GM23338 (cell line): ENCODE results near the gene MRC2. TPM values are rescaled to one million over a fixed set of nuclear protein-coding genes. Genes with fewer than 3 reads are reported as not detected.
A peak's percentile ranks its signal among the peaks of the same experiment; 100 is the strongest.

Source experiments
- ATAC-seq: fragments of 200-7000 bp; cut with Tn5 transposase; 3 replicates; pipeline ENCODE4 v1.9.1; 2020
- DNase-seq: peaks from one replicate; pipeline ENCODE4 v3.0.0-alpha.2; 2015; ENCODE audit warnings: low spot score
- H2AFZ ChIP-seq: fragments of 200-600 bp; sonication (generic); 2 replicates; pipeline ENCODE4 v1.8.0; 2016; ENCODE audit warnings: antibody characterized with exemption, mild to moderate bottlenecking, moderate library complexity
- H3F3A ChIP-seq: fragments of 200-600 bp; sonication (generic); replicated peaks from 2 replicates; pipeline ENCODE4 v1.8.0; 2017; ENCODE audit warnings: antibody characterized with exemption, mixed run types, low read depth
- H3K27ac ChIP-seq: fragments of 200-600 bp; sonication (generic); 2 replicates; pipeline ENCODE4 v1.6.1; 2016; ENCODE audit warnings: low read depth
- H3K27me3 ChIP-seq: fragments of 200-600 bp; sonication (generic); 2 replicates; pipeline ENCODE4 v1.8.0; 2016; ENCODE audit warnings: mild to moderate bottlenecking, mixed run types, moderate library complexity; ENCODE audit not compliant: insufficient read depth
- H3K36me3 ChIP-seq: fragments of 200-600 bp; sonication (generic); 2 replicates; pipeline ENCODE4 v1.8.0; 2016; ENCODE audit warnings: mild to moderate bottlenecking; ENCODE audit not compliant: insufficient read depth
- H3K4me1 ChIP-seq: fragments of 200-600 bp; sonication (generic); 2 replicates; pipeline ENCODE4 v1.8.0; 2016; ENCODE audit warnings: mild to moderate bottlenecking, moderate library complexity; ENCODE audit not compliant: insufficient read depth
- H3K4me2 ChIP-seq: fragments of 200-600 bp; sonication (generic); 2 replicates; pipeline ENCODE4 v1.7.1; 2017; ENCODE audit warnings: mixed run types
- H3K4me3 ChIP-seq: fragments of 200-600 bp; sonication (generic); 2 replicates; pipeline ENCODE4 v1.6.1; 2016; ENCODE audit warnings: mixed run types
- H3K79me2 ChIP-seq: fragments of 200-600 bp; sonication (generic); replicated peaks from 2 replicates; pipeline ENCODE4 v1.8.0; 2017; ENCODE audit warnings: mild to moderate bottlenecking; ENCODE audit not compliant: insufficient read depth
- H3K9me2 ChIP-seq: fragments of 200-600 bp; sonication (generic); 2 replicates; pipeline ENCODE4 v1.8.0; 2017; ENCODE audit not compliant: insufficient read depth
- H4K20me1 ChIP-seq: fragments of 200-600 bp; sonication (generic); replicated peaks from 2 replicates; pipeline ENCODE4 v1.8.0; 2017; ENCODE audit warnings: mild to moderate bottlenecking; ENCODE audit not compliant: insufficient read depth
- H3K27ac Mint-ChIP-seq: 2 replicates; pipeline ENCODE4 v1.8.0; 2020; ENCODE audit warnings: inconsistent platforms, mild to moderate bottlenecking, moderate library complexity, mixed read lengths
- H3K27me3 Mint-ChIP-seq: 3 replicates; pipeline ENCODE4 v1.8.0; 2022; ENCODE audit warnings: low read depth, mild to moderate bottlenecking, moderate library complexity, mixed read lengths, inconsistent platforms; ENCODE audit not compliant: insufficient read depth, poor library complexity
- H3K36me3 Mint-ChIP-seq: 3 replicates; pipeline ENCODE4 v1.8.0; 2021; ENCODE audit warnings: low read depth, mild to moderate bottlenecking, inconsistent platforms, moderate library complexity, mixed read lengths
- H3K4me1 Mint-ChIP-seq: 3 replicates; pipeline ENCODE4 v1.8.0; 2020; ENCODE audit warnings: mild to moderate bottlenecking, inconsistent platforms, mixed read lengths
- H3K4me3 Mint-ChIP-seq: 3 replicates; pipeline ENCODE4 v1.8.0; 2021; ENCODE audit warnings: moderate library complexity, mild to moderate bottlenecking, inconsistent platforms, mixed read lengths
- H3K9me3 Mint-ChIP-seq: 3 replicates; pipeline ENCODE4 v1.8.0; 2020; ENCODE audit warnings: moderate library complexity, mild to moderate bottlenecking, inconsistent platforms, mixed read lengths
- CREB1 ChIP-seq: fragments of 250-450 bp; sonication (Bioruptor Pico); IDR thresholded peaks from 2 replicates; pipeline ENCODE4 v1.5.0; 2020; ENCODE audit warnings: low read depth, mild to moderate bottlenecking, moderate library complexity
- EZH2 ChIP-seq: fragments of 200-600 bp; sonication (generic); IDR thresholded peaks from one replicate; pipeline ENCODE4 v1.8.0; 2017; ENCODE audit warnings: antibody characterized with exemption, mild to moderate bottlenecking, low read depth; ENCODE audit not compliant: unreplicated experiment
- JUNB ChIP-seq: IDR thresholded peaks from one replicate; pipeline ENCODE4 v1.6.1; 2016; ENCODE audit warnings: antibody characterized with exemption; ENCODE audit not compliant: unreplicated experiment
- NANOG ChIP-seq: IDR thresholded peaks from 2 replicates; pipeline ENCODE4 v1.6.1; 2016; ENCODE audit warnings: antibody characterized with exemption, borderline replicate concordance
- POLR2AphosphoS5 ChIP-seq: IDR thresholded peaks from 2 replicates; pipeline ENCODE4 v1.6.1; 2016; ENCODE audit warnings: antibody characterized with exemption, low read depth
- REST ChIP-seq: IDR thresholded peaks from one replicate; pipeline ENCODE4 v1.6.1; 2018; ENCODE audit warnings: antibody characterized with exemption; ENCODE audit not compliant: unreplicated experiment
- STAT1 ChIP-seq: IDR thresholded peaks from one replicate; pipeline ENCODE4 v1.6.1; 2016; ENCODE audit warnings: antibody characterized with exemption; ENCODE audit not compliant: unreplicated experiment
- ZNF114 ChIP-seq: fragments of 250-450 bp; sonication (Bioruptor Pico); IDR thresholded peaks from 2 replicates; pipeline ENCODE4 v1.5.0; 2020; ENCODE audit warnings: mild to moderate bottlenecking, moderate library complexity
- ZNF331 ChIP-seq: fragments of 250-450 bp; sonication (Bioruptor Pico); IDR thresholded peaks from 2 replicates; pipeline ENCODE4 v1.5.0; 2020; ENCODE audit warnings: low read depth, mild to moderate bottlenecking, moderate library complexity
- polyA plus RNA-seq: library from polyadenylated mRNA; unstranded; fragments of >200 nt; fragmentation: Nextera tagmentation; extraction: Ambion mirVana; gene quantifications from 2 replicates; pipeline ENCODE4 v1.2.1, GENCODE V29; 2016
- total RNA-seq: library from RNA; depleted of rRNA; stranded (reverse); fragments of >200 nt; shearing (Covaris generic); gene quantifications from 2 replicates; pipeline ENCODE4 v1.2.3, GENCODE V29; 2014

MRC2 gene
- total and polyA plus RNA-seq, 2 experiments from 2014 or later = 8.0 to 38.6 TPM

DNA sequence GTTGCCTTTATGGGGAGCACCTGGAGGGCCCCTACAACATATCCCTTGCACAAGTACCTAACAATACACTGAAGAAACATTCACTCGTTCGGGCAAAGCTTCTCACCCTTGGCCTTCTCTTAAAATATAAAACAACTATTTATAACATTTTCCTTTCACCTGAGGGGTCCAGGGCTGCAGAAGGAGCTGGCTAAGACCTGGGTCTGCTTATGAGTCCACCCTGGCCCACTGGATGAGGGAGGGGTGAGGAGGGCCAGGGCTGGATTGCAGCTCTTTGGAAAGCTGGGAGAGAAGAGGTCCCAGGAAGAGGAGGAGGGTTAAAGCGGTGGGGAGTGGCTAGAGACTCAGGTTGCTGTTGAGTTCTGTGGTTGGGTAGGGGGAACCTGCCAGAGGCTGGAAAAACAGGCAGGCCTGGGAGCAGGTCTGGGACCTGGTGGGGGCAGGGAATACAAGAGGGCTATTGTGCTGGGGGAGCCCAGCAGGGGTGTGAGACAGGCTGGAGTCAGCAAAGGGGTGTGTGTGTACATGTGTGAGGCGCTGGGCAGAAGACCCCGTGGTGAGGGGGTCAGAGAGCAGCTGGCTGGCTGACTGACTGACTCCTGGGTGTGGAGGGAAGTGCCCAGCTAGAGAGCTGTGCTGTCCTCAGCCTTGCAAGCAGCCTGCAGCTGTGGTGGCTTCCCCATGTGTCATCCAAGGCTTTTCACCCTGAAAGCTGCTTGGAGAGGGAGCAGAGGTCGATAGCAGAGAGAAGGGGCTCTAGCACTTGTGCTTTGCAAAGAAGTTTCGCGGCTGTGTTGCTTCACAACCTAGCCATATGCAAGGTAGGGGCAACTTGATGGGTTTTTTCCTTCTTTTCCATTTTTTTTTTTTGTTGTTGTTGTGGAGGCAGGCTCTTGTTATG, 10.2 kb upstream of the MRC2 start (continued):
- no peak for TF ChIP-seq POLR2AphosphoS5
- no peak for TF ChIP-seq JUNB
- no peak for TF ChIP-seq NANOG

- peak overlapping the region; percentile 90; the same call in 1 of the 2 replicates for H3K27ac ChIP-seq
- peaks cover 23% of the 10 kb centered on the region for H3K4me1 Mint-ChIP-seq
- H3K36me3 ChIP-seq = no peaks in the 10 kb centered on the region
These were observed 9.5 kb upstream of the MRC2 start for GRCh38 chr17:62617894-62618472.

More at GRCh38 chr17:62617894-62618472, 9.5 kb upstream of the MRC2 start:
- TF ChIP-seq EZH2 (no peak), STAT1 (no peak), NANOG (no peak), ZNF114 (CRISPR knock-in tag) (no peak), CREB1 (CRISPR knock-in tag) (no peak), ZNF331 (no peak), REST (no peak), POLR2AphosphoS5 (no peak)
- no peak overlapping the region; the same call in 2 of the 3 replicates for H3K4me3 Mint-ChIP-seq
- no peaks in the 10 kb centered on the region; the same call in 1 of the 2 replicates for H4K20me1 ChIP-seq
- H3K4me1 ChIP-seq = peaks cover 16% of the 10 kb centered on the region
- H3K27me3 ChIP-seq = no peaks in the 10 kb centered on the region
- H3K27ac Mint-ChIP-seq = peak overlapping the region; percentile 97
- H3K4me2 ChIP-seq = peak overlapping the region; percentile 49; the same call in 1 of the 2 replicates
- H3K9me2 ChIP-seq = no peaks in the 10 kb centered on the region
- H2AFZ ChIP-seq = no peak overlapping the region
- H3K27me3 Mint-ChIP-seq = peaks cover 13% of the 10 kb centered on the region
- 0 out of 2 replicates have a peak, but pooled peaks cover 4% of the 10 kb centered on the region for H3K79me2 ChIP-seq
- ATAC-seq (no peak; the same call in 2 of the 3 replicates), DNase-seq (no peak)
- 0 out of 2 replicates have a peak, but pooled peaks cover 2% of the 10 kb centered on the region for H3F3A ChIP-seq
- no peak overlapping the region for H3K4me3 ChIP-seq
- H3K9me3 Mint-ChIP-seq = no peaks in the 10 kb centered on the region
- H3K36me3 Mint-ChIP-seq = peaks cover 9% of the 10 kb centered on the region
